Endothelial cell of umbilical vein (primary cell): ENCODE results near the gene CTNNA2. TPM values are rescaled to one million over a fixed set of nuclear protein-coding genes. Genes with fewer than 3 reads are reported as not detected.

Experiments used
- BruUV-seq: library from RNA; stranded (reverse); fragments of 400-500 nt; replicated peaks from 2 replicates; lab custom pipeline; 2021; lab: Mats Ljungman, UMichigan
- CTCF ChIA-PET: fragments of 300-600, 350-600 bp; sonication (Branson Sonifier 250); formaldehyde crosslinking; loops from one replicate; lab custom pipeline; 2021; ENCODE audit warnings: antibody characterized with exemption, inconsistent platforms; lab: Charles Lee
- POLR2A ChIA-PET: fragments of 300-600, 350-600 bp; sonication (Branson Sonifier 250); formaldehyde crosslinking; loops from one replicate; lab custom pipeline; 2021; ENCODE audit warnings: antibody characterized with exemption, inconsistent platforms; lab: Charles Lee
- DNase-seq: peaks from one replicate; pipeline ENCODE4 v3.0.0-alpha.2; 2011; ENCODE audit warnings: low read depth, low spot score
- FAIRE-seq: peaks from 2 replicates; lab custom pipeline; 2011; peaks lifted over from hg19 to GRCh38; lab: Jason Lieb, UNC
- H2AFZ ChIP-seq: 2 replicates; pipeline ENCODE4 v1.6.0; 2012; ENCODE audit warnings: low read depth, low read length, control low read depth, inconsistent platforms
- H3K27ac ChIP-seq: 2 replicates; pipeline ENCODE4 v1.5.1; 2011; ENCODE audit warnings: low read depth, mild to moderate bottlenecking, control low read depth, low read length, moderate library complexity; ENCODE audit not compliant: insufficient read depth
- H3K27me3 ChIP-seq, 2 experiments: 2 replicates each; pipeline versions ENCODE4 v1.6.0 to v1.6.1; 2011; ENCODE audit warnings: low read length in 2 of 2, mixed read lengths in 1 of 2; ENCODE audit not compliant: control insufficient read depth in 2 of 2, insufficient read depth in 2 of 2
- H3K36me3 ChIP-seq, 2 experiments: 2 replicates in 1 of 2; 3 replicates in 1 of 2; pipeline ENCODE4 v1.5.1; 2011; ENCODE audit warnings: low read length in 2 of 2, mild to moderate bottlenecking in 1 of 2, moderate library complexity in 1 of 2; ENCODE audit not compliant: control insufficient read depth in 2 of 2, insufficient read depth in 2 of 2; ENCODE audit errors: extremely low read depth in 1 of 2
- H3K4me1 ChIP-seq: 3 replicates; pipeline ENCODE4 v1.5.1; 2011; ENCODE audit warnings: mild to moderate bottlenecking, low read length; ENCODE audit not compliant: control insufficient read depth, insufficient read depth; ENCODE audit errors: extremely low read depth
- H3K4me2 ChIP-seq: 2 replicates; pipeline ENCODE4 v1.6.1; 2011; ENCODE audit warnings: low read length, control low read depth, mixed read lengths; ENCODE audit not compliant: insufficient read depth
- H3K4me3 ChIP-seq, 3 experiments: fragments of 200-600 bp in 1 of 3; sonication (generic), shearing (Covaris generic) in 1 of 3; replicated peaks in 1 of 3; 2 replicates each; pipeline ENCODE4 v1.5.1; 2011 to 2016; ENCODE audit warnings: control low read depth in 3 of 3, low read length in 3 of 3, mild to moderate bottlenecking in 2 of 3, inconsistent platforms in 1 of 3, low read depth in 1 of 3, moderate library complexity in 1 of 3; ENCODE audit not compliant: insufficient read depth in 1 of 3
- H3K79me2 ChIP-seq: 2 replicates; pipeline ENCODE4 v1.6.0; 2012; ENCODE audit warnings: low read length, inconsistent platforms; ENCODE audit not compliant: control insufficient read depth, insufficient read depth
- H3K9ac ChIP-seq: replicated peaks from 2 replicates; pipeline ENCODE3; 2011; ENCODE audit warnings: low read length, control low read depth; ENCODE audit not compliant: insufficient read depth; ENCODE audit errors: extremely low read depth
- H3K9me1 ChIP-seq: replicated peaks from 3 replicates; pipeline ENCODE4 v1.6.0; 2011; ENCODE audit warnings: mild to moderate bottlenecking, low read length; ENCODE audit not compliant: control insufficient read depth, insufficient read depth; ENCODE audit errors: extremely low read depth
- H3K9me3 ChIP-seq: replicated peaks from 2 replicates; pipeline ENCODE4 v1.5.1; 2012; ENCODE audit warnings: low read length, inconsistent platforms; ENCODE audit not compliant: control insufficient read depth, insufficient read depth
- H4K20me1 ChIP-seq: replicated peaks from 2 replicates; pipeline ENCODE3; 2011; ENCODE audit warnings: mild to moderate bottlenecking, low read length; ENCODE audit not compliant: control insufficient read depth, insufficient read depth; ENCODE audit errors: extremely low read depth
- CTCF ChIP-seq, 2 donors: IDR thresholded peaks; 1 replicate in 1 of 2; 2 replicates in 1 of 2; pipeline ENCODE4 v1.5.1; 2011; ENCODE audit warnings: low read length in 2 of 2, mild to moderate bottlenecking in 2 of 2, moderate library complexity in 2 of 2, control low read depth in 1 of 2, inconsistent platforms in 1 of 2, low read depth in 1 of 2; ENCODE audit not compliant: insufficient read depth in 1 of 2; ENCODE audit errors: extremely low read depth in 1 of 2
- EZH2 ChIP-seq: IDR thresholded peaks from 2 replicates; pipeline ENCODE4 v1.6.1; 2012; ENCODE audit warnings: borderline replicate concordance, low read depth, mild to moderate bottlenecking, moderate library complexity, low read length, inconsistent platforms; ENCODE audit not compliant: severe bottlenecking
- FOS ChIP-seq: IDR thresholded peaks from 2 replicates; pipeline ENCODE4 v1.6.1; 2011; ENCODE audit warnings: mild to moderate bottlenecking, low read length, moderate library complexity, borderline replicate concordance; ENCODE audit not compliant: insufficient read depth
- GATA2 ChIP-seq: IDR thresholded peaks from 2 replicates; pipeline ENCODE4 v1.7.0; 2011; ENCODE audit warnings: low read depth, mild to moderate bottlenecking, moderate library complexity, mixed read lengths, low read length; ENCODE audit not compliant: insufficient read length, insufficient read depth
- JUN ChIP-seq: IDR thresholded peaks from 2 replicates; pipeline ENCODE4 v1.6.1; 2011; ENCODE audit warnings: borderline replicate concordance, low read depth; ENCODE audit not compliant: insufficient read length, insufficient read depth
- MAX ChIP-seq: IDR thresholded peaks from 2 replicates; pipeline ENCODE4 v1.6.1; 2011; ENCODE audit not compliant: insufficient read depth, insufficient read length
- MYC ChIP-seq: IDR thresholded peaks from one replicate; pipeline ENCODE4 v1.6.1; 2011; ENCODE audit warnings: mild to moderate bottlenecking, low read depth, low read length
- POLR2A ChIP-seq: IDR thresholded peaks from 2 replicates; pipeline ENCODE4 v1.6.1; 2012; ENCODE audit warnings: low read depth, mild to moderate bottlenecking, control low read depth, low read length
- POLR2AphosphoS5 ChIP-seq: IDR thresholded peaks from 2 replicates; pipeline ENCODE4 v1.6.1; 2012; ENCODE audit warnings: low read depth, mild to moderate bottlenecking, control low read depth, low read length, moderate library complexity; ENCODE audit not compliant: insufficient read depth
- dilution Hi-C: fragments of 300-500 bp; cut with MboI; formaldehyde crosslinking; loops from one replicate; pipeline ENCODE4 v1.15.0; 2019; ENCODE audit warnings: low sequenced_read_pairs; ENCODE audit not compliant: extremely low pct_ligation_motif_present
- intact Hi-C: fragments of 100-400 bp; cut with micrococcal nuclease; formaldehyde crosslinking; loops from one replicate; pipeline ENCODE4 v1.10.0; 2022
- polyA plus RNA-seq, 4 experiments: library from polyadenylated mRNA; depleted of rRNA in 3 of 4; stranded (reverse) in 3 of 4; unstranded in 1 of 4; fragments of >200 nt; gene quantifications; 2 replicates each; pipeline versions ENCODE4 v1.2.1 to v1.2.3, GENCODE V29; 2011 to 2012; ENCODE audit warnings: missing spikeins in 1 of 4
- total RNA-seq: library from RNA; stranded (reverse); gene quantifications from 2 replicates; pipeline ENCODE4 v1.2.3, GENCODE V29; 2021

CTNNA2 gene
- total and polyA plus RNA-seq, 2 donors (not counting 3 experiments of a cell fraction or from before 2014, with no cell fraction given): not detected

GRCh38 chr2:80506563-80506962 lies 993.7 kb downstream of the CTNNA2 start:
- Histone ChIP-seq H3K27me3 (no peaks in the 10 kb centered on the region), H3K4me3 (no peak overlapping the region), H4K20me1 (no peaks in the 10 kb centered on the region), H3K27ac (no peak overlapping the region), H3K9me1 (no peaks in the 10 kb centered on the region), H3K4me1 (no peaks in the 10 kb centered on the region), H3K36me3 (no peaks in the 10 kb centered on the region), H3K4me2 (no peak overlapping the region), H3K9me3 (no peaks in the 10 kb centered on the region), H2AFZ (no peak overlapping the region), H3K9ac (no peak overlapping the region), H3K79me2 (no peaks in the 10 kb centered on the region)
- DNase-seq (no peak), FAIRE-seq (no peak)
- no TSS peak for BruUV-seq
- POLR2A ChIA-PET: no interaction called here
- dilution Hi-C loops (no loop called here), intact Hi-C loops (no loop called here)
- CTCF ChIA-PET: no interaction called here
- TF ChIP-seq JUN (no peak), MAX (no peak), GATA2 (no peak), MYC (no peak), POLR2AphosphoS5 (no peak), FOS (no peak), EZH2 (no peak)

- intact Hi-C loops: no loop called here
- CTCF ChIA-PET: no interaction called here
- H3K9me1 ChIP-seq: no peaks in the 10 kb centered on the region
Observed at GRCh38 chr2:80510716-80511115, 997.9 kb downstream of the CTNNA2 start.

More at GRCh38 chr2:80510716-80511115, 997.9 kb downstream of the CTNNA2 start:
- H3K9me3 ChIP-seq: no peaks in the 10 kb centered on the region
- H3K9ac ChIP-seq: no peak overlapping the region
- no TSS peak for BruUV-seq
- no peak overlapping the region for H3K4me2 ChIP-seq
- no peak for DNase-seq
- no peaks in the 10 kb centered on the region for H3K27me3 ChIP-seq
- no peak for TF ChIP-seq MAX
- no peak for TF ChIP-seq POLR2A
- TF ChIP-seq JUN: no peak
- no peak for TF ChIP-seq GATA2
- TF ChIP-seq MYC: no peak
- TF ChIP-seq EZH2: no peak
- TF ChIP-seq POLR2AphosphoS5: no peak
- TF ChIP-seq FOS: no peak
- TF ChIP-seq CTCF (IDR thresholded peaks at IDR 0.05; ENCODE audit: extremely low read depth in 1 of 2, insufficient read depth in 1 of 2, low read depth in 1 of 2, low read length in 2 of 2): no peak
- POLR2A ChIA-PET: no interaction called here
- no peak overlapping the region for H3K27ac ChIP-seq
- no peak for FAIRE-seq
- no peak overlapping the region for H2AFZ ChIP-seq
- H3K4me1 ChIP-seq: no peaks in the 10 kb centered on the region
- H3K79me2 ChIP-seq: no peaks in the 10 kb centered on the region
- H3K36me3 ChIP-seq: no peaks in the 10 kb centered on the region
- H4K20me1 ChIP-seq: no peaks in the 10 kb centered on the region
- dilution Hi-C loops: no loop called here
- H3K4me3 ChIP-seq: no peak overlapping the region
